OCI-LY3 (cell line): ENCODE data around the gene CCDC137.

ENCODE experiments used
- CTCF ChIP-seq: fragments of 200-600, 300-600 bp; sonication (generic); IDR thresholded peaks from 2 replicates; pipeline ENCODE4 v1.5.1; 2014; ENCODE audit warnings: antibody characterized with exemption, low read length, low read depth
- EZH2phosphoT487 ChIP-seq: fragments of 200-600 bp; shearing (Covaris generic); IDR thresholded peaks from 2 replicates; pipeline ENCODE4 v1.6.1; 2018; ENCODE audit warnings: antibody characterized with exemption, mixed run types, low read depth

- TF ChIP-seq EZH2phosphoT487, result no peak
- no peak for TF ChIP-seq CTCF
These were observed 29.8 kb downstream of the CCDC137 start for GRCh38 chr17:81696218-81696941.
